GM12878 (cell line): ENCODE results near the gene C1orf198. TPM values are rescaled to one million over a fixed set of nuclear protein-coding genes. Genes with fewer than 3 reads are reported as not detected.

Source experiments
- ATAC-seq: fragments of 200-7000 bp; cut with Tn5 transposase; 3 replicates; pipeline ENCODE4 v1.9.1; 2020; ENCODE audit warnings: mild to moderate bottlenecking, moderate library complexity
- BruUV-seq: library from RNA; stranded (reverse); fragments of 400-500 nt; replicated peaks from 2 replicates; lab custom pipeline; 2021; lab: Mats Ljungman, UMichigan
- CTCF ChIA-PET: fragments of 300-600 bp; sonication (Branson Sonifier 250); formaldehyde crosslinking; extraction: SDS; loops from one replicate; lab custom pipeline; 2021; ENCODE audit warnings: inconsistent platforms; lab: Yijun Ruan, JAX
- POLR2A ChIA-PET: fragments of 350-600 bp; formaldehyde crosslinking; extraction: SDS; loops from one replicate; lab custom pipeline; 2021; ENCODE audit warnings: inconsistent platforms; lab: Charles Lee
- RAD21 ChIA-PET: fragments of 300-600 bp; sonication (Branson Sonifier 250); formaldehyde crosslinking; loops from one replicate; lab custom pipeline; 2023; ENCODE audit warnings: antibody characterized with exemption; ENCODE audit not compliant: unreplicated experiment; lab: Charles Lee
- SMC1A ChIA-PET: fragments of 300-600 bp; sonication (Branson Sonifier 250); formaldehyde crosslinking; loops from one replicate; lab custom pipeline; 2023; ENCODE audit not compliant: unreplicated experiment, uncharacterized antibody; lab: Charles Lee
- DNase-seq: peaks from one replicate; pipeline ENCODE4 v3.0.0-alpha.2; 2011; ENCODE audit warnings: low read depth, low spot score
- FAIRE-seq: peaks from 3 replicates; lab custom pipeline; 2011; peaks lifted over from hg19 to GRCh38; lab: Jason Lieb, UNC
- H2AFZ ChIP-seq: 2 replicates; pipeline ENCODE4 v1.6.0; 2011; ENCODE audit warnings: low read depth, low read length, control low read depth; ENCODE audit not compliant: control insufficient read depth
- H3K27ac ChIP-seq: 2 replicates; pipeline ENCODE4 v1.5.1; 2011; ENCODE audit warnings: control low read depth; ENCODE audit not compliant: control insufficient read depth, insufficient read depth
- H3K27me3 ChIP-seq, 2 experiments: replicated peaks in 1 of 2; 2 replicates each; pipeline versions ENCODE4 v1.6.0 to v1.6.1; 2011; ENCODE audit warnings: low read length in 1 of 2; ENCODE audit not compliant: control insufficient read depth in 2 of 2, insufficient read depth in 2 of 2
- H3K36me3 ChIP-seq, 2 experiments: 2 replicates each; pipeline ENCODE4 v1.5.1; 2011; ENCODE audit warnings: low read length in 1 of 2; ENCODE audit not compliant: control insufficient read depth in 2 of 2, insufficient read depth in 2 of 2
- H3K4me1 ChIP-seq: 2 replicates; pipeline ENCODE4 v1.6.1; 2011; ENCODE audit warnings: mild to moderate bottlenecking, low read length, moderate library complexity, mixed read lengths; ENCODE audit not compliant: control insufficient read depth, insufficient read depth
- H3K4me2 ChIP-seq: 2 replicates; pipeline ENCODE4 v1.6.0; 2011; ENCODE audit warnings: control low read depth; ENCODE audit not compliant: control insufficient read depth, insufficient read depth
- H3K4me3 ChIP-seq: fragments of 200-600 bp; sonication (generic); 2 replicates; pipeline ENCODE4 v1.5.1; 2016
- H3K79me2 ChIP-seq: 2 replicates; pipeline ENCODE4 v1.6.0; 2011; ENCODE audit warnings: low read length; ENCODE audit not compliant: control insufficient read depth, insufficient read depth
- H3K9ac ChIP-seq: 2 replicates; pipeline ENCODE4 v1.8.0; 2011; ENCODE audit warnings: low read length, control low read depth, mixed read lengths; ENCODE audit not compliant: control insufficient read depth, insufficient read depth
- H3K9me3 ChIP-seq: replicated peaks from 3 replicates; pipeline ENCODE4 v1.5.1; 2011; ENCODE audit warnings: mild to moderate bottlenecking, low read length; ENCODE audit not compliant: control insufficient read depth, insufficient read depth
- H4K20me1 ChIP-seq: 2 replicates; pipeline ENCODE4 v1.6.0; 2011; ENCODE audit not compliant: control insufficient read depth, insufficient read depth
- CEBPZ ChIP-seq: fragments of 150-350 bp; IDR thresholded peaks from 2 replicates; pipeline ENCODE4 v1.6.1; 2016; ENCODE audit warnings: low read depth, low read length
- EGR1 ChIP-seq, 2 experiments: IDR thresholded peaks; 1 replicate in 1 of 2; 2 replicates in 1 of 2; pipeline ENCODE4 v1.6.1; 2011 to 2012; ENCODE audit warnings: low read depth in 2 of 2, low read length in 2 of 2, borderline replicate concordance in 1 of 2, mild to moderate bottlenecking in 1 of 2, moderate library complexity in 1 of 2
- JUNB ChIP-seq: IDR thresholded peaks from 2 replicates; pipeline ENCODE4 v1.6.1; 2016; ENCODE audit warnings: antibody characterized with exemption, mild to moderate bottlenecking
- KLF5 ChIP-seq: fragments of 450-650 bp; IDR thresholded peaks from 2 replicates; pipeline ENCODE4 v1.6.1; 2014; ENCODE audit warnings: mild to moderate bottlenecking; ENCODE audit not compliant: partially characterized antibody
- MTA2 ChIP-seq: fragments of 450-650 bp; IDR thresholded peaks from 2 replicates; pipeline ENCODE4 v1.6.1; 2016; ENCODE audit warnings: low read depth, mild to moderate bottlenecking, moderate library complexity
- MYC ChIP-seq: IDR thresholded peaks from 2 replicates; pipeline ENCODE4 v1.6.1; 2011; ENCODE audit warnings: mild to moderate bottlenecking, low read length, moderate library complexity, inconsistent platforms; ENCODE audit not compliant: insufficient read depth, insufficient replicate concordance, insufficient read length, severe bottlenecking
- NR2C2 ChIP-seq: IDR thresholded peaks from 2 replicates; pipeline ENCODE4 v1.6.1; 2011; ENCODE audit warnings: borderline replicate concordance, low read depth; ENCODE audit not compliant: control insufficient read depth, insufficient read length
- PAX5 ChIP-seq: IDR thresholded peaks from 2 replicates; pipeline ENCODE4 v1.6.1; 2011; ENCODE audit warnings: low read depth, low read length, borderline replicate concordance
- RBBP5 ChIP-seq: fragments of 200-600 bp; sonication (generic); conservative IDR thresholded peaks from 2 replicates; pipeline ENCODE4 v1.6.1; 2016
- RELA ChIP-seq: fragments of 450-650 bp; IDR thresholded peaks from 2 replicates; pipeline ENCODE4 v1.8.0; 2014; ENCODE audit warnings: borderline replicate concordance; ENCODE audit not compliant: partially characterized antibody
- WRNIP1 ChIP-seq: IDR thresholded peaks from 2 replicates; pipeline ENCODE4 v1.6.1; 2011; ENCODE audit warnings: low read depth, low read length, improper control_type of control experiment, borderline replicate concordance
- ZBED1 ChIP-seq: IDR thresholded peaks from 2 replicates; pipeline ENCODE4 v1.6.1; 2016; ENCODE audit warnings: borderline replicate concordance
- ZZZ3 ChIP-seq: IDR thresholded peaks from 2 replicates; pipeline ENCODE4 v1.6.1; 2011; ENCODE audit warnings: low read depth; ENCODE audit not compliant: control insufficient read depth, insufficient read length
- WGBS: methylation state at CpG from one replicate; pipeline ENCODE4 v1.1.6; 2016; ENCODE audit warnings: low lambda C conversion rate; ENCODE audit not compliant: insufficient replicate concordance, insufficient coverage; ENCODE audit errors: missing lambda C conversion rate; 5-methylcytosine and 5-hydroxymethylcytosine counted together
- in situ Hi-C: fragments of 300-500 bp; cut with MboI; formaldehyde crosslinking; loops from 9 replicates; pipeline ENCODE4 v1.14.3; 2018; ENCODE audit warnings: mixed read lengths
- intact Hi-C: fragments of 100-400 bp; cut with micrococcal nuclease; formaldehyde crosslinking; loops from one replicate; pipeline ENCODE4 v1.14.2; 2022; ENCODE audit not compliant: unreplicated experiment
- polyA plus RNA-seq, 11 experiments: library from polyadenylated mRNA; depleted of rRNA in 4 of 11; unstranded in 6 of 11; stranded (reverse) in 5 of 11; fragments of >200 nt; fragmentation: Nextera tagmentation in 4 of 11; fragmentation: Illumina TruSeq in 1 of 11; extraction: Ambion mirVana in 4 of 11; extraction: Trizol in 1 of 11; gene quantifications; 1 replicate in 1 of 11; 2 replicates in 10 of 11; pipeline versions ENCODE4 v1.2.1 to v1.2.3, GENCODE V29; 2011 to 2016; ENCODE audit warnings: inconsistent platforms in 2 of 11, missing spikeins in 2 of 11, low read depth in 1 of 11
- total RNA-seq, 4 experiments: library from RNA; depleted of rRNA in 3 of 4; stranded (reverse); fragments of >200 nt in 3 of 4; fragmentation: Illumina TruSeq in 1 of 4; extraction: Trizol in 1 of 4; gene quantifications; 2 replicates each; pipeline versions ENCODE4 v1.2.1 to v1.2.3, GENCODE V29; 2013 to 2021
- TF ChIP-seq, protein P1 (sequence below): fragments of 450-650 bp; conservative IDR thresholded peaks from 2 replicates; pipeline ENCODE4 v1.6.1; 2017; ENCODE audit warnings: mild to moderate bottlenecking, moderate library complexity

Gene C1orf198
- total and polyA plus RNA-seq, 10 of the 15 experiments (the other 5 are each of a cell fraction or from before 2014, with no cell fraction given) = 0.16 to 2.8 (median 1.1) TPM

DNA sequence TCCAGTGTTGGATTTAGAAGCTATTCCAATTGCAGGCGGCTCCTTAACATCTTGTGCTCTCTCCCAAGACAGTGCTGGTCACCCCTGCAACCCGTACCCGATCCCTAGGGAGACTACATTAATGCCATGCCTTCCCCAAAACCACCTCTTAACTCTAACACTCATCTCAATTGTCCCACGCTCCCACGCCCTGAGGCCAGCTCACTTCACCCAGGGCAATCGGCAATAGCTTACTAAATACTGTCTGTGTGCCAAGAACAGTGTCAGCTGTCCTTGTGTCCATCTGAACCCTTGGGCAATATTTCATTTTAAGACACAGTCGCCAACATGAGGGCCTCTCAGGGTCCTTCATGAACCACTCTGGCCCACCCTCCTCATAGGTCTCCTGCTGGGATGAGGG, 13.9 kb downstream of the C1orf198 start:
- H3K79me2 ChIP-seq = no peaks in the 10 kb centered on the region
- no peak overlapping the region for H3K9ac ChIP-seq
- H3K27me3 ChIP-seq = no peaks in the 10 kb centered on the region
- TF ChIP-seq MTA2 (no peak), ZZZ3 (no peak), KLF5 (no peak), ZBED1 (no peak), NR2C2 (no peak)
- no peaks in the 10 kb centered on the region for H3K9me3 ChIP-seq
- ATAC-seq = no peak
- H3K4me1 ChIP-seq = no peaks in the 10 kb centered on the region
- no peak for FAIRE-seq
- no peak overlapping the region for H3K27ac ChIP-seq
- H3K4me3 ChIP-seq = no peak overlapping the region
- no peak for DNase-seq
- BruUV-seq = no TSS peak
- ChIA-PET POLR2A (no interaction called here), CTCF (no interaction called here), SMC1A (no interaction called here), RAD21 (no interaction called here)
- no peak overlapping the region for H2AFZ ChIP-seq
- no peaks in the 10 kb centered on the region for H4K20me1 ChIP-seq
- no peak overlapping the region for H3K4me2 ChIP-seq
- no peaks in the 10 kb centered on the region for H3K36me3 ChIP-seq
- 48% methylated on average over 7 of the region's 7 CpGs for WGBS
- intact Hi-C loops = no loop called here
- in situ Hi-C loops = no loop called here

DNA sequence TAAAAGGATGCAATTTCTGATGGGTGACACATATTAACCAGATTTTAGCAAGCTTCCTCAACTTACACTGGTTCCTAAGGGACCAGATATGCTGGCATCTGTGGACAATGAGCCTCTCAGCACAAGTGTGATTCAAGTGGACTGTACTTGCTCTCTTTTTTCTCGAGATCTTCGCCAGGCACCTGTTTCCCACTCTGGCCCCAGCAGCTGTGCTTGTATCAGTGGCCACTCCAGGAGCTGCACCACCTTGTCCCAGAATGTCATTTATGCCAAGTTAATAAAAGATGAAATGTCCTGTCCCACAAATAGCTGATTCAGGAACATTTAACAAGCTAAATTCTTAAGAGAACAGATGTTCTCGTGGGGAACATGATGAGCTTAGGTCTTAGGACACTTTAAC, 14.6 kb downstream of the C1orf198 start:
- Histone ChIP-seq H3K4me1 (no peaks in the 10 kb centered on the region), H3K4me2 (no peak overlapping the region), H3K9me3 (no peaks in the 10 kb centered on the region), H3K79me2 (no peaks in the 10 kb centered on the region), H3K9ac (no peak overlapping the region), H3K27ac (no peak overlapping the region), H3K4me3 (no peak overlapping the region), H3K36me3 (no peaks in the 10 kb centered on the region), H3K27me3 (no peaks in the 10 kb centered on the region), H2AFZ (no peak overlapping the region), H4K20me1 (no peaks in the 10 kb centered on the region)
- DNase-seq (no peak), ATAC-seq (no peak), FAIRE-seq (no peak)
- POLR2A ChIA-PET = no interaction called here
- SMC1A ChIA-PET = no interaction called here
- no TSS peak for BruUV-seq
- intact Hi-C loops = no loop called here
- 77% methylated on average over 3 of the region's 3 CpGs for WGBS
- RAD21 ChIA-PET = no interaction called here
- in situ Hi-C loops = no loop called here
- CTCF ChIA-PET = interaction anchor here (0.6 kb wide), 1 partner anchor 13 kb away, joined by 3 read pairs; no protein-coding TSS in a partner anchor
- TF ChIP-seq WRNIP1 = no peak
- TF ChIP-seq RELA = no peak
- TF ChIP-seq, protein P1, sequence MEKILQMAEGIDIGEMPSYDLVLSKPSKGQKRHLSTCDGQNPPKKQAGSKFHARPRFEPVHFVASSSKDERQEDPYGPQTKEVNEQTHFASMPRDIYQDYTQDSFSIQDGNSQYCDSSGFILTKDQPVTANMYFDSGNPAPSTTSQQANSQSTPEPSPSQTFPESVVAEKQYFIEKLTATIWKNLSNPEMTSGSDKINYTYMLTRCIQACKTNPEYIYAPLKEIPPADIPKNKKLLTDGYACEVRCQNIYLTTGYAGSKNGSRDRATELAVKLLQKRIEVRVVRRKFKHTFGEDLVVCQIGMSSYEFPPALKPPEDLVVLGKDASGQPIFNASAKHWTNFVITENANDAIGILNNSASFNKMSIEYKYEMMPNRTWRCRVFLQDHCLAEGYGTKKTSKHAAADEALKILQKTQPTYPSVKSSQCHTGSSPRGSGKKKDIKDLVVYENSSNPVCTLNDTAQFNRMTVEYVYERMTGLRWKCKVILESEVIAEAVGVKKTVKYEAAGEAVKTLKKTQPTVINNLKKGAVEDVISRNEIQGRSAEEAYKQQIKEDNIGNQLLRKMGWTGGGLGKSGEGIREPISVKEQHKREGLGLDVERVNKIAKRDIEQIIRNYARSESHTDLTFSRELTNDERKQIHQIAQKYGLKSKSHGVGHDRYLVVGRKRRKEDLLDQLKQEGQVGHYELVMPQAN = no peak
- TF ChIP-seq JUNB = no peak
- TF ChIP-seq MYC = no peak
- TF ChIP-seq PAX5 = no peak
- no peak for TF ChIP-seq RBBP5
- TF ChIP-seq CEBPZ = no peak
- TF ChIP-seq EGR1 (IDR thresholded peaks at IDR 0.05; ENCODE audit: borderline replicate concordance in 1 of 2, low read depth in 2 of 2, low read length in 2 of 2) = no peak
